Smooth muscle cell (in vitro differentiated cells): ENCODE results near the gene KCNQ5. TPM values are rescaled to one million over a fixed set of nuclear protein-coding genes. Genes with fewer than 3 reads are reported as not detected.
"Not testable (repeated sequence)": the region's sequence is repeated elsewhere in the genome, so short reads cannot be mapped to it uniquely, and the experiment has no call there.

Source experiments
- DNase-seq: peaks from one replicate; lab custom pipeline; 2025; ENCODE audit not compliant: unreplicated experiment; lab: John Stamatoyannopoulos, UW
- H2AFZ ChIP-seq: fragments of 200-600 bp; sonication (generic); 2 replicates; pipeline ENCODE4 v1.6.0; 2016; ENCODE audit warnings: antibody characterized with exemption, low read depth, mild to moderate bottlenecking
- H3F3A ChIP-seq: fragments of 200-600 bp; sonication (generic); 2 replicates; pipeline ENCODE4 v1.6.0; 2017; ENCODE audit warnings: antibody characterized with exemption, low read depth
- H3K27ac ChIP-seq: fragments of 200-600 bp; sonication (generic); 2 replicates; pipeline ENCODE4 v1.5.1; 2016; ENCODE audit warnings: low read depth, mild to moderate bottlenecking
- H3K27me3 ChIP-seq: fragments of 200-600 bp; sonication (generic); 2 replicates; pipeline ENCODE4 v1.6.1; 2016; ENCODE audit warnings: low read depth, mild to moderate bottlenecking
- H3K36me3 ChIP-seq: fragments of 200-600 bp; sonication (generic); 2 replicates; pipeline ENCODE4 v1.5.1; 2016; ENCODE audit warnings: low read depth
- H3K4me1 ChIP-seq: fragments of 200-600 bp; sonication (generic); 2 replicates; pipeline ENCODE4 v1.5.1; 2016; ENCODE audit warnings: low read depth
- H3K4me2 ChIP-seq: fragments of 200-600 bp; sonication (generic); 2 replicates; pipeline ENCODE4 v1.6.0; 2016; ENCODE audit warnings: mild to moderate bottlenecking
- H3K4me3 ChIP-seq: fragments of 200-600 bp; sonication (generic); 2 replicates; pipeline ENCODE4 v1.5.1; 2016; ENCODE audit warnings: mild to moderate bottlenecking
- H3K79me2 ChIP-seq: fragments of 200-600 bp; sonication (generic); 2 replicates; pipeline ENCODE4 v1.6.0; 2016; ENCODE audit warnings: low read depth, mild to moderate bottlenecking
- H3K9ac ChIP-seq: fragments of 200-600 bp; sonication (generic); 2 replicates; pipeline ENCODE4 v1.6.0; 2016; ENCODE audit warnings: low read depth
- H3K9me3 ChIP-seq: fragments of 200-600 bp; sonication (generic); replicated peaks from 2 replicates; pipeline ENCODE4 v1.5.1; 2016; ENCODE audit warnings: low read depth
- H4K20me1 ChIP-seq: fragments of 200-600 bp; sonication (generic); 2 replicates; pipeline ENCODE4 v1.6.0; 2016; ENCODE audit warnings: low read depth
- WGBS: methylation state at CpG from one replicate; pipeline ENCODE4 v1.1.7; 2016; ENCODE audit warnings: low lambda C conversion rate; 5-methylcytosine and 5-hydroxymethylcytosine counted together
- polyA plus RNA-seq: library from polyadenylated mRNA; unstranded; fragments of >200 nt; fragmentation: Nextera tagmentation; extraction: Ambion mirVana; gene quantifications from 2 replicates; pipeline ENCODE4 v1.2.1, GENCODE V29; 2016
- total RNA-seq: library from RNA; depleted of rRNA; stranded (reverse); fragments of >200 nt; gene quantifications from 2 replicates; pipeline ENCODE4 v1.2.3, GENCODE V29; 2014
- TF ChIP-seq, protein P1 (sequence below): fragments of 200-600 bp; sonication (generic); IDR thresholded peaks from 2 replicates; pipeline ENCODE4 v1.5.1; 2017; ENCODE audit warnings: borderline replicate concordance, mild to moderate bottlenecking, antibody characterized with exemption; ENCODE audit not compliant: insufficient read depth, poor library complexity, severe bottlenecking

Gene KCNQ5
- total and polyA plus RNA-seq, 2 experiments from 2014 or later: 1.2 to 2.0 TPM

GRCh38 chr6:72892901-72893300, 271.0 kb downstream of the KCNQ5 start:
- Histone ChIP-seq H3K79me2 (no peaks in the 10 kb centered on the region), H3K27ac (no peak overlapping the region), H3K4me1 (no peaks in the 10 kb centered on the region), H4K20me1 (no peaks in the 10 kb centered on the region), H3K9ac (no peak overlapping the region), H3K27me3 (no peaks in the 10 kb centered on the region), H3K9me3 (no peaks in the 10 kb centered on the region), H3F3A (no peaks in the 10 kb centered on the region), H3K36me3 (no peaks in the 10 kb centered on the region), H2AFZ (no peak overlapping the region), H3K4me2 (no peak overlapping the region), H3K4me3 (no peak overlapping the region)
- no peak for DNase-seq
- WGBS: 93% methylated on average over 1 of the region's 1 CpG
- TF ChIP-seq, protein P1, sequence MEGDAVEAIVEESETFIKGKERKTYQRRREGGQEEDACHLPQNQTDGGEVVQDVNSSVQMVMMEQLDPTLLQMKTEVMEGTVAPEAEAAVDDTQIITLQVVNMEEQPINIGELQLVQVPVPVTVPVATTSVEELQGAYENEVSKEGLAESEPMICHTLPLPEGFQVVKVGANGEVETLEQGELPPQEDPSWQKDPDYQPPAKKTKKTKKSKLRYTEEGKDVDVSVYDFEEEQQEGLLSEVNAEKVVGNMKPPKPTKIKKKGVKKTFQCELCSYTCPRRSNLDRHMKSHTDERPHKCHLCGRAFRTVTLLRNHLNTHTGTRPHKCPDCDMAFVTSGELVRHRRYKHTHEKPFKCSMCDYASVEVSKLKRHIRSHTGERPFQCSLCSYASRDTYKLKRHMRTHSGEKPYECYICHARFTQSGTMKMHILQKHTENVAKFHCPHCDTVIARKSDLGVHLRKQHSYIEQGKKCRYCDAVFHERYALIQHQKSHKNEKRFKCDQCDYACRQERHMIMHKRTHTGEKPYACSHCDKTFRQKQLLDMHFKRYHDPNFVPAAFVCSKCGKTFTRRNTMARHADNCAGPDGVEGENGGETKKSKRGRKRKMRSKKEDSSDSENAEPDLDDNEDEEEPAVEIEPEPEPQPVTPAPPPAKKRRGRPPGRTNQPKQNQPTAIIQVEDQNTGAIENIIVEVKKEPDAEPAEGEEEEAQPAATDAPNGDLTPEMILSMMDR: no peak

DNA sequence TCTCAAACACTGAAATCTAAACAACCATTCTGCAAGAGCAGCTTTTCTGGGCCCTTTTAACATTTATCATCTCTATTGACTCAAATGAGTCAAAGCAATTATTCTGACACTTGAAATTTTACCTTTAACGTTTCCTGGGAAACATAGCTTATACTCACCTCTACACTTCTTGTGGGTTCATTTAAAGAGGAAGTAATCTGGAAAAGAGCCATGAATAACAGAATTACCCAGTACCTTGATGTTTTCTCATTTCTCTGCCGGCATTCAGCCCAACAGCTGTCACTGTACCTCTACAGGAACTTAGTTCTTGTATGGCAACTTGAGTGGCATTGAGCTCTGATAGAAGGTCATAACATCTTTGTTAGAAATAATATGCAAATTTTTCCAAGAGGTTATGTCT, 272.2 kb downstream of the KCNQ5 start:
- Histone ChIP-seq H3K27ac (no peak overlapping the region), H4K20me1 (no peaks in the 10 kb centered on the region), H3K36me3 (no peaks in the 10 kb centered on the region), H3F3A (no peaks in the 10 kb centered on the region), H3K4me1 (no peaks in the 10 kb centered on the region), H3K9ac (no peak overlapping the region), H3K27me3 (no peaks in the 10 kb centered on the region), H3K4me2 (no peak overlapping the region), H3K4me3 (no peak overlapping the region), H3K9me3 (no peaks in the 10 kb centered on the region), H3K79me2 (no peaks in the 10 kb centered on the region), H2AFZ (no peak overlapping the region)
- TF ChIP-seq, protein P1: no peak
- no peak for DNase-seq
- 74% methylated on average over 2 of the region's 2 CpGs for WGBS

DNA sequence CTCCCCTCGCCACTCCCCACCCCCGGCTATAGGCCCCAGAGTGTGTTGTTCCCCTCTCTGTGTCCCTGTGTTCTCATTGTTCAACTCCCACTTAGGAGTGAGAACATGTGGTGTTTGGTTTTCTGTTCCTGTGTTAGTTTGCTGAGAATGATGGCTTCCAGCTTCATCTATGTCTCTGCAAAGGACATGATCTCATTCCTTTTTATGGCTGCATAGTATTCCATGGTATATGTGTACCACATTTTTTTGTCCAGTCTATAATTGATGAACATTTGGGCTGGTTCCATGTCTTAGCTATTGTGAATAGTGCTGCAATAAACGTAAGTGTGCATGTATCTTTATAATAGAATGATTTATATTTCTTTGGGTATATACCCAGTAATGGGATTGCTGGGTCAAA, 276.4 kb downstream of the KCNQ5 start:
- not testable (repeated sequence) for H3K4me2 ChIP-seq, DNase-seq, H2AFZ ChIP-seq, H4K20me1 ChIP-seq, H3K27ac ChIP-seq, H3F3A ChIP-seq, H3K79me2 ChIP-seq, H3K4me3 ChIP-seq, H3K36me3 ChIP-seq, H3K9ac ChIP-seq, H3K27me3 ChIP-seq, H3K4me1 ChIP-seq, H3K9me3 ChIP-seq
- 94% methylated on average over 3 of the region's 3 CpGs for WGBS

GRCh38 chr6:72905705-72906478, 284.0 kb downstream of the KCNQ5 start:
- Histone ChIP-seq H3K9me3 (no peaks in the 10 kb centered on the region), H3K27me3 (no peaks in the 10 kb centered on the region), H4K20me1 (no peaks in the 10 kb centered on the region), H3K27ac (no peak overlapping the region), H3K4me2 (no peak overlapping the region), H3K4me1 (no peaks in the 10 kb centered on the region), H3K79me2 (no peaks in the 10 kb centered on the region), H3K4me3 (no peak overlapping the region), H3K36me3 (no peaks in the 10 kb centered on the region), H3F3A (no peaks in the 10 kb centered on the region), H2AFZ (no peak overlapping the region), H3K9ac (no peak overlapping the region)
- TF ChIP-seq, protein P1: no peak
- no peak for DNase-seq
- WGBS: 98% methylated on average over 6 of the region's 6 CpGs
